ENCODE data around the gene RPGRIP1. TPM values are rescaled to one million over a fixed set of nuclear protein-coding genes. Genes with fewer than 3 reads are reported as not detected.

RPGRIP1 gene
- total and polyA plus RNA-seq, 9 of the 15 experiments (the other 6 are each of a cell fraction or from before 2014, with no cell fraction given), result 0.47 to 0.95 (median 0.65) TPM; not detected in 1

- H3K9me3 ChIP-seq (replicated peaks; ENCODE audit: control insufficient read depth, insufficient read depth, low read depth, low read length), result no peaks in the 10 kb centered on the region
- H2AFZ ChIP-seq (ENCODE audit: low read depth, low read length), result no peak overlapping the region
- 92% methylated on average over 5 of the region's 5 CpGs for WGBS (ENCODE audit: insufficient coverage, low coverage, missing lambda C conversion rate)
- H4K20me1 ChIP-seq (replicated peaks; ENCODE audit: control insufficient read depth, insufficient read depth, low read length), result peaks cover 20% of the 10 kb centered on the region; the same call in 1 of the 2 replicates
- no peak overlapping the region for H3K9ac ChIP-seq (ENCODE audit: insufficient read depth in 1 of 2, low read depth in 2 of 2, low read length in 2 of 2)
- CTCF ChIA-PET (ENCODE audit: low intra/inter-chr PET ratio), result no interaction called here
- no peak overlapping the region for H3K4me2 ChIP-seq (ENCODE audit: insufficient read depth, low read length)
- POLR2A ChIA-PET, result no interaction called here
- no peaks in the 10 kb centered on the region; a peak in 1 of 5 replicates for H3K27me3 ChIP-seq (ENCODE audit: control insufficient read depth in 2 of 2, insufficient read depth in 2 of 2, low read length in 2 of 2)
- H3K27ac ChIP-seq (ENCODE audit: extremely low read depth, low read depth, low read length), result no peak overlapping the region
- in situ Hi-C loops (cut with MboI), result no loop called here
- FAIRE-seq (no peak), DNase-seq (ENCODE audit: extremely low read depth in 1 of 4, low spot score in 3 of 4) (no peak), ATAC-seq (no peak)
- TF ChIP-seq GATAD2A (IDR thresholded peaks at IDR 0.05), result no peak
- peaks cover 100% of the 10 kb centered on the region for H3K36me3 ChIP-seq (ENCODE audit: control insufficient read depth, insufficient read depth, low read length)
- intact Hi-C loops (cut with micrococcal nuclease), result no loop called here
- H3K79me2 ChIP-seq (ENCODE audit: control insufficient read depth, insufficient read depth, low read length), result peaks cover 100% of the 10 kb centered on the region
- H3K4me1 ChIP-seq (replicated peaks in 1 of 2; ENCODE audit: control insufficient read depth in 2 of 2, insufficient read depth in 2 of 2, low read length in 2 of 2), result no peaks in the 10 kb centered on the region; a peak in 1 of 5 replicates
- H3K4me3 ChIP-seq, result no peak overlapping the region
- H3K9me1 ChIP-seq (ENCODE audit: control insufficient read depth, insufficient read depth, low read length), result no peaks in the 10 kb centered on the region
- no TSS peak for BruUV-seq (replicated peaks)
These were observed 45.8 kb upstream of the RPGRIP1 start for GRCh38 chr14:21234112-21234511.

GRCh38 chr14:21236948-21237797, 42.7 kb upstream of the RPGRIP1 start:
- no peak for ATAC-seq
- intact Hi-C loops (cut with micrococcal nuclease) (no loop called here), in situ Hi-C loops (cut with MboI) (no loop called here)
- 78% methylated on average over 6 of the region's 6 CpGs for WGBS (ENCODE audit: insufficient coverage, low coverage, missing lambda C conversion rate)
- no peak overlapping the region for H2AFZ ChIP-seq (ENCODE audit: low read depth, low read length)
- CTCF ChIA-PET (ENCODE audit: low intra/inter-chr PET ratio), result no interaction called here
- no peak overlapping the region for H3K27ac ChIP-seq (ENCODE audit: extremely low read depth, low read depth, low read length)
- POLR2A ChIA-PET, result no interaction called here
- H3K4me1 ChIP-seq (replicated peaks in 1 of 2; ENCODE audit: control insufficient read depth in 2 of 2, insufficient read depth in 2 of 2, low read length in 2 of 2), result no peaks in the 10 kb centered on the region
- no peak for DNase-seq (ENCODE audit: extremely low read depth in 1 of 4, low spot score in 3 of 4)
- TF ChIP-seq SPI1 (IDR thresholded peaks at IDR 0.05; ENCODE audit: borderline replicate concordance, low read depth, low read length) (no peak), POLR2AphosphoS2 (IDR thresholded peaks at IDR 0.05; ENCODE audit: low read length) (peak; percentile 64; the same call in 1 of the 2 replicates), PML (IDR thresholded peaks at IDR 0.05; ENCODE audit: low read length) (peak; percentile 34; the same call in 1 of the 2 replicates)
- no TSS peak for BruUV-seq (replicated peaks)
- FAIRE-seq, result no peak
- peaks cover 23% of the 10 kb centered on the region; the same call in 1 of the 2 replicates for H4K20me1 ChIP-seq (replicated peaks; ENCODE audit: control insufficient read depth, insufficient read depth, low read length)
- no peaks in the 10 kb centered on the region for H3K27me3 ChIP-seq (ENCODE audit: control insufficient read depth in 2 of 2, insufficient read depth in 2 of 2, low read length in 2 of 2)
- no peaks in the 10 kb centered on the region for H3K9me1 ChIP-seq (ENCODE audit: control insufficient read depth, insufficient read depth, low read length)
- no peak overlapping the region for H3K9ac ChIP-seq (ENCODE audit: insufficient read depth in 1 of 2, low read depth in 2 of 2, low read length in 2 of 2)
- H3K36me3 ChIP-seq (ENCODE audit: control insufficient read depth, insufficient read depth, low read length), result peaks cover 99% of the 10 kb centered on the region
- no peak overlapping the region for H3K4me3 ChIP-seq
- no peak overlapping the region for H3K4me2 ChIP-seq (ENCODE audit: insufficient read depth, low read length)
- no peaks in the 10 kb centered on the region for H3K9me3 ChIP-seq (replicated peaks; ENCODE audit: control insufficient read depth, insufficient read depth, low read depth, low read length)
- H3K79me2 ChIP-seq (ENCODE audit: control insufficient read depth, insufficient read depth, low read length), result peaks cover 100% of the 10 kb centered on the region
